ENCODE measurements around the gene COG1. TPM values are rescaled to one million over a fixed set of nuclear protein-coding genes. Genes with fewer than 3 reads are reported as not detected.
A peak's percentile ranks its signal among the peaks of the same experiment; 100 is the strongest.

COG1 gene
- total RNA-seq, 2 experiments from 2014 or later, result 29.8 to 30.6 TPM

GRCh38 chr17:73205459-73205961 lies 12.7 kb downstream of the COG1 start:
- no peak for DNase-seq
- Mint-ChIP-seq H3K9me3 (no peaks in the 10 kb centered on the region), H3K36me3 (peaks cover 57% of the 10 kb centered on the region), H3K4me3 (no peak overlapping the region), H3K4me1 (ENCODE audit: low read depth) (peaks cover 24% of the 10 kb centered on the region), H3K27ac (no peak overlapping the region), H3K27me3 (no peaks in the 10 kb centered on the region)
- intact Hi-C loops (cut with micrococcal nuclease), result no loop called here
- POLR2A ChIA-PET, result no interaction called here
- CTCF ChIA-PET, result no interaction called here

DNA sequence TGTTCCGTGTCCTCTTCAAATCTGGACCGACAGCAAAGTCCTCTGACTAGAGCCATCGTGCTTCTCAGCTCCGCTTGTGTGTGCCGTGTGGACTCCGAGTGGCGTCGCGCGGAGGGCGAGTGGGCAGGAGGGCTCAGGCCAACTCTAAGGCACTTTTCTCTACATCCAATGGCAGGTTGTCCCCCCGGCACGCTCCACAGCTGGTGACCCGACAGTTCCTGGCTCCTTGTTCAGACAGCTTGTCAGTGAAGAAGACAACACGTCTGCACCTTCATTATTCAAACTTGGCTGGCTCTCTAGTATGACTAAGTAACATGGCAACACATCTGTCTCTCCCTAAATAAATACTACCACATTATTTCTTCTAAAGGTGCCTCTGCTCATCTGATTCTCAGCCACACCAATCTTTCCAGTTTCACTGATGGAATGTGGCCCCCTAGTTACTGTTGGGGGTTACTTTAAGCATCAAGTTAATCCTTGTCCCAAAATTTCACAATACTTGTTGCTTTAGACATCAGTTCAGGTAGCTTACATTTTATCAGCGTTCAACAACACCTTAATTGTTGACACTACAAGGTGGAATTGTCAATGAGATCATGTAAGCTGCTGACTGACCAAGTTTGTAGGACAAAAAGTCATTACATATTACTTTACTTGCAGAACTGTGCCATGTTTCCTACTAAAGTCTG lies 15.4 kb downstream of the COG1 start:
- peaks cover 30% of the 10 kb centered on the region for H3K4me1 Mint-ChIP-seq (ENCODE audit: low read depth)
- peak overlapping the region; percentile 33 for H3K27ac Mint-ChIP-seq
- ChIA-PET CTCF (interaction anchor here (1.5 kb wide), 1 partner anchor 648 kb away, joined by 4 read pairs; no protein-coding TSS in a partner anchor), POLR2A (no interaction called here)
- no peak overlapping the region for H3K4me3 Mint-ChIP-seq
- intact Hi-C loops (cut with micrococcal nuclease), result no loop called here
- DNase-seq, result no peak
- H3K27me3 Mint-ChIP-seq, result no peaks in the 10 kb centered on the region
- H3K9me3 Mint-ChIP-seq, result no peaks in the 10 kb centered on the region
- H3K36me3 Mint-ChIP-seq, result peaks cover 40% of the 10 kb centered on the region

GRCh38 chr17:73209436-73209835 lies 16.6 kb downstream of the COG1 start:
- H3K4me1 Mint-ChIP-seq (ENCODE audit: low read depth), result peaks cover 25% of the 10 kb centered on the region
- H3K4me3 Mint-ChIP-seq, result no peak overlapping the region
- H3K36me3 Mint-ChIP-seq, result peaks cover 34% of the 10 kb centered on the region
- H3K27ac Mint-ChIP-seq, result no peak overlapping the region
- no peaks in the 10 kb centered on the region for H3K27me3 Mint-ChIP-seq
- CTCF ChIA-PET, result no interaction called here
- DNase-seq, result no peak
- intact Hi-C loops (cut with micrococcal nuclease), result no loop called here
- POLR2A ChIA-PET, result no interaction called here
- H3K9me3 Mint-ChIP-seq, result no peaks in the 10 kb centered on the region

DNA sequence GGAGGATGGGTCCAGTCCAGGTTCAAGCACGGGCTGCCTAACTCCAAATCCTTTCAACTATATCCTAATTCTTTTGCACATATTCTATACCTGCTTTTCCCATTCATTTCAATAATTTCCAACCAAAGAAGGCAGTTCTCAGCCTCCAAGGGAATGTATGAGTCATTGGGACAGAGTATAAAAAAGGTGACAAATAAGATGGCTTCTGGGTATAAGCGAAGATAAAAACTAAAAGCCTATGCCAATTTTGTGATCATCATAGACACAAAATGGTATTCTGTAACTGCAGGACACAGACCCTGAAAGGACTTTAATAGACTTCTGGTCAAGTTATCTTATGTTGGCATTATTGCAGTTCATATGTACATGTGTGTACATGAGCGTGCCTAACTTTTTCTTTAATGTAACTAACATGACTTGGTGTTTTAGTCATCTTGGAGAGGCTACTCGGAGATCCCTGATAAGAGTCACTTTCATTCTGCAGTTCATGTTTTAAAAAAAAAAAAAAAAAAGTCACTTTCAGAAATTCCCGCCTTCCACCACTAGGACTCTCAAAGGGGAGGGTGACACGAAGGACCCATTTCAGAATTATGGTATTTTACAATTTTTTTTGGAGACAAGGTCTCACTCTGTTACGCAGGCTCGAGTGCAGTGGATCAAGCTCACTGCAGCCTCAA lies 17.3 kb downstream of the COG1 start:
- no peaks in the 10 kb centered on the region for H3K9me3 Mint-ChIP-seq
- POLR2A ChIA-PET, result no interaction called here
- DNase-seq, result no peak
- CTCF ChIA-PET, result interaction anchor here (1.7 kb wide), 1 partner anchor 18 kb away, joined by 5 read pairs; no protein-coding TSS in a partner anchor
- H3K27ac Mint-ChIP-seq, result peak overlapping the region; percentile 42
- H3K4me3 Mint-ChIP-seq, result no peak overlapping the region
- H3K36me3 Mint-ChIP-seq, result peaks cover 34% of the 10 kb centered on the region
- intact Hi-C loops (cut with micrococcal nuclease), result loop anchor here (1.0 to 2.0 kb wide), 2 partner anchors 17 to 22 kb away; a partner anchor contains a TSS
- peaks cover 27% of the 10 kb centered on the region for H3K4me1 Mint-ChIP-seq (ENCODE audit: low read depth)
- no peaks in the 10 kb centered on the region for H3K27me3 Mint-ChIP-seq

- peaks cover 42% of the 10 kb centered on the region for H3K4me1 Mint-ChIP-seq (ENCODE audit: low read depth)
- intact Hi-C loops (cut with micrococcal nuclease), result loop anchor here (2.0 kb wide), 1 partner anchor 15 kb away; no protein-coding TSS in a partner anchor
- ChIA-PET POLR2A (interaction anchor here (1.2 to 1.4 kb wide), 2 partner anchors 20 to 21 kb away, joined by 3 to 4 read pairs; a partner anchor contains a TSS), CTCF (interaction anchor here (0.7 to 1.8 kb wide), 4 partner anchors 9 to 158 kb away, joined by 3 to 6 read pairs (median 4); no protein-coding TSS in a partner anchor)
- no peaks in the 10 kb centered on the region for H3K9me3 Mint-ChIP-seq
- peak; percentile 71 for DNase-seq
- peaks cover 36% of the 10 kb centered on the region for H3K36me3 Mint-ChIP-seq
- H3K27me3 Mint-ChIP-seq, result no peaks in the 10 kb centered on the region
- H3K27ac Mint-ChIP-seq, result no peak overlapping the region
- peak overlapping the region; percentile 36 for H3K4me3 Mint-ChIP-seq
Observed at GRCh38 chr17:73211745-73212144, 18.9 kb downstream of the COG1 start.

DNA sequence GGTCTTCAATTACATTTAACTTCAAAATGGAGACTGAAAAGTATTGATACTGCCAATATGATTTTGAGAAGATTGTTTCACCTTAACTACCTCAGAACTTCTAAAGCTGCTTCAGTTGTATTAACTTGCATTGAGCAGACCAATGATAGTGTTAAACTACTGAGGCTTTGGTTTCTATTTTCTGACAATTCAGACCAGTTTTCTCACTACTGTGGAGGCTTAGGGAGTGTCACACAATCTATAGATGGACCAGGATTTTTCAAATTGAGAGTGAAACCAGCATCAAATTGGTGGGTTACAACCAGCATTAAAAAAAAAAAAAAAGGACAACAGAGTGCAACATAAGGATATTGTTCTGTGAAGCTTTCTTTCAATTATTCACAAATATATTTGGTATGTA lies 21.2 kb downstream of the COG1 start:
- ChIA-PET POLR2A (interaction anchor here (0.7 kb wide), 1 partner anchor 14 kb away, joined by 3 read pairs; no protein-coding TSS in a partner anchor), CTCF (no interaction called here)
- Mint-ChIP-seq H3K27ac (no peak overlapping the region), H3K36me3 (peaks cover 25% of the 10 kb centered on the region), H3K27me3 (no peaks in the 10 kb centered on the region), H3K4me1 (ENCODE audit: low read depth) (peaks cover 47% of the 10 kb centered on the region), H3K9me3 (no peaks in the 10 kb centered on the region), H3K4me3 (no peak overlapping the region)
- intact Hi-C loops (cut with micrococcal nuclease), result no loop called here
- no peak for DNase-seq

GRCh38 chr17:73214851-73215250 lies 22.0 kb downstream of the COG1 start:
- POLR2A ChIA-PET, result no interaction called here
- DNase-seq, result no peak
- peaks cover 46% of the 10 kb centered on the region for H3K4me1 Mint-ChIP-seq (ENCODE audit: low read depth)
- H3K27ac Mint-ChIP-seq, result no peak overlapping the region
- no peaks in the 10 kb centered on the region for H3K27me3 Mint-ChIP-seq
- H3K9me3 Mint-ChIP-seq, result no peaks in the 10 kb centered on the region
- no peak overlapping the region for H3K4me3 Mint-ChIP-seq
- intact Hi-C loops (cut with micrococcal nuclease), result no loop called here
- peaks cover 23% of the 10 kb centered on the region for H3K36me3 Mint-ChIP-seq
- CTCF ChIA-PET, result interaction anchor here (1.6 kb wide), 1 partner anchor 12 kb away, joined by 4 read pairs; no protein-coding TSS in a partner anchor

DNA sequence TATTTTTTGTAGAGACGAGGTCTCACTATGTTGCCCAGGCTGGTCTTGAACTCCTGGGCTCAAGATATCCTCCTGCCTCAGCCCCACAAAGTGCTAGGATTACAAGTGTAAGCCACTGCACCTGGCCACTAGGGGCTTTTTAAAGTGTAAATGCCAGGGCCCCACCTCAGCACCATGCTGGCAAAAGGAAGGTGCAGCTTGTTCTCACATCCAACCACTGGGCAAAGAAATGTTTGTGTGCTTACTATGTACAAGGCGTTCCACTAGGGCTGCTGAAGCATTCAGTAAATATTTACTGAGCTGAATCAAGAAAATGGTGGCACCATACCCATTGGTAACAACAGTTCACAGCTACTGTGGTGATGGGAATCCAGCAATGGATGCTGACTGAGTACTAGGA lies 22.6 kb downstream of the COG1 start:
- Mint-ChIP-seq H3K9me3 (no peaks in the 10 kb centered on the region), H3K27ac (peak overlapping the region; percentile 2), H3K27me3 (no peaks in the 10 kb centered on the region), H3K4me1 (ENCODE audit: low read depth) (peaks cover 40% of the 10 kb centered on the region), H3K36me3 (peaks cover 22% of the 10 kb centered on the region), H3K4me3 (no peak overlapping the region)
- POLR2A ChIA-PET, result no interaction called here
- CTCF ChIA-PET, result interaction anchor here (0.8 to 1.6 kb wide), 2 partner anchors 12 to 20 kb away, joined by 3 to 4 read pairs; no protein-coding TSS in a partner anchor
- intact Hi-C loops (cut with micrococcal nuclease), result no loop called here
- DNase-seq, result no peak

DNA sequence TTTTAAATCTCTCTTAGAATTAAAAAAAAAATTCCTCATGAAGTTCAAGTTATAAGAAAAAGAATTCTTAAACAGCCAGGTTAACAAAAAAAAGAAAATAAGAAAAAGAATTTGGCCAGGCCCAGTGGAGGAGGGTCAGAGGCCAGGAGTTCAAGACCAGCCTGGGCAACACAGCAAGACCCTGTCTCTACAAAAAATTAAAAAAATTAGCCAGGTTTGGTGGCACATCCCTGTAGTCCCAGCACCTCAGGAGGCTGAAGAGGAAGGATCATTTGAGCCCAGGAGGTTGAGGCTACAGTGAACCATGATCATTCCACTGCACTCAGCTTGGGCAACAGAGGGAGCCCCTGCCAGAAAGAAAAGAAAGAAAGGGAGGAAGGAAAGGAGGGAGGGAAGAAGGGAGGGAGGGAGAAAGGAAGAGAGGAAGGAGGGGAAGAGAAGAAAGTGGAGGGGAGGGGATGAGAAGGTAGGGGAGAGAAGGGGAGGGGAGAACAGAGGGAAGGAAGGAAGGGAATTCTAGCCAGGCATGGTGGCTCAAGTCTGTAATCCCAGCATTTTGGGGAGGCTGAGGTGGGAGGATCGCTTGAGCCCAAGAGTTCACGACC lies 30.9 kb downstream of the COG1 start:
- DNase-seq, result no peak
- Mint-ChIP-seq H3K36me3 (peaks cover 13% of the 10 kb centered on the region), H3K27ac (no peak overlapping the region), H3K9me3 (no peaks in the 10 kb centered on the region), H3K27me3 (no peaks in the 10 kb centered on the region), H3K4me1 (ENCODE audit: low read depth) (peaks cover 40% of the 10 kb centered on the region), H3K4me3 (no peak overlapping the region)
- ChIA-PET CTCF (interaction anchor here (0.6 to 0.9 kb wide), 2 partner anchors 9 to 32 kb away, joined by 3 read pairs; no protein-coding TSS in a partner anchor), POLR2A (no interaction called here)
- intact Hi-C loops (cut with micrococcal nuclease), result loop anchor here (10.0 kb wide), 1 partner anchor 1061 kb away; no protein-coding TSS in a partner anchor

DNA sequence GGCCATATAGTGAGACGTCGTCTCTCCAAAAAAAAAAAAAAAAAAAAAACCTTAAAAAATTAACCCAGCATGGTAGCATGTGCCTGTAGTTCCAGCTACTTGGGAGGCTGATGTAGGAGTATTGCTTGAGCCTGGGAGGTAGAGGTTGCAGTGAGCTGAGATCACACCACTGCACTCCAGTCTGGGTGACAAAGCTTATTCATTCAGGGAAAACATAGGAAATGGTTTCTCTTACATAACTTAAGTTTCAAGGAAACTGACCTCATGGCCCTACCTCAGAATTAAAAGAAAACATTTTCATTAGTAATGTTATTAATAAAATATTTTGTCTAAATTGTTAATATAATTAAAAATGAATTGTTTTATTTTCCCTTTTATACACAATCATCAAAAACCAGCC lies 31.4 kb downstream of the COG1 start:
- ChIA-PET CTCF (interaction anchor here (0.6 to 0.9 kb wide), 2 partner anchors 9 to 32 kb away, joined by 3 read pairs; no protein-coding TSS in a partner anchor), POLR2A (no interaction called here)
- H3K27me3 Mint-ChIP-seq, result no peaks in the 10 kb centered on the region
- H3K4me1 Mint-ChIP-seq (ENCODE audit: low read depth), result peaks cover 45% of the 10 kb centered on the region
- no peaks in the 10 kb centered on the region for H3K9me3 Mint-ChIP-seq
- DNase-seq, result no peak
- H3K4me3 Mint-ChIP-seq, result no peak overlapping the region
- intact Hi-C loops (cut with micrococcal nuclease), result loop anchor here (10.0 kb wide), 1 partner anchor 1061 kb away; no protein-coding TSS in a partner anchor
- no peak overlapping the region for H3K27ac Mint-ChIP-seq
- peaks cover 12% of the 10 kb centered on the region for H3K36me3 Mint-ChIP-seq

GRCh38 chr17:73224663-73225305 lies 31.9 kb downstream of the COG1 start:
- no peaks in the 10 kb centered on the region for H3K27me3 Mint-ChIP-seq
- H3K4me3 Mint-ChIP-seq, result no peak overlapping the region
- no peaks in the 10 kb centered on the region for H3K9me3 Mint-ChIP-seq
- no peak overlapping the region for H3K27ac Mint-ChIP-seq
- H3K4me1 Mint-ChIP-seq (ENCODE audit: low read depth), result peaks cover 48% of the 10 kb centered on the region
- POLR2A ChIA-PET, result no interaction called here
- no peak for DNase-seq
- peaks cover 12% of the 10 kb centered on the region for H3K36me3 Mint-ChIP-seq
- CTCF ChIA-PET, result interaction anchor here (0.9 kb wide), 1 partner anchor 8 kb away, joined by 3 read pairs; no protein-coding TSS in a partner anchor
- intact Hi-C loops (cut with micrococcal nuclease), result loop anchor here (10.0 kb wide), 1 partner anchor 1060 kb away; no protein-coding TSS in a partner anchor
